Stimulated activated CD8-positive, alpha-beta memory T cell treated with anti-CD3 and anti-CD28 coated beads, Interleukin-7, amount 100 ng/mL, for 4 hours (primary cell): ENCODE data around the gene TMEM63A.

ENCODE experiments used
- DNase-seq, 2 donors: peaks; one replicate each; pipeline ENCODE4 v3.0.0-alpha.2; 2020; ENCODE audit warnings: low read depth in 2 of 2

The TMEM63A gene

DNA sequence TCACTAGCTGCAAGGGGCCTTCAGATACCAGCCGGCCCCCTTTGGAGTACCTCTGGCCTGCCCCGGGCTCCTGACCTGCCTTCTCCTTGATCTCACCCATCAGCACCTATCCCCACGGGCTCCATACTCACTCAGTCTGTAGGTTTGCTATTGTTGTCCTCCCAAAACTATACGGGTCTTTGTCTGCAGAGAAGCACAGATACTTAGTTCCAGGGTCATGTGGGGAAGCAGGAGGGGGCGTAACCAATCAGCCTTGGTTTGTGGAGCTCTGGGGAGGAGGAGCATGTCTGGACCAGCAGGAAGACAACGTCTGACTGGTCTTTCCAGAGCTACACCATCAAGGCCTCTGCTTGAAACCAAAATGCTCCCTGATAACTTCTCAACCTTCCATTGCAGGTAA lies 15.2 kb downstream of the TMEM63A start:
- no peak for DNase-seq

DNA sequence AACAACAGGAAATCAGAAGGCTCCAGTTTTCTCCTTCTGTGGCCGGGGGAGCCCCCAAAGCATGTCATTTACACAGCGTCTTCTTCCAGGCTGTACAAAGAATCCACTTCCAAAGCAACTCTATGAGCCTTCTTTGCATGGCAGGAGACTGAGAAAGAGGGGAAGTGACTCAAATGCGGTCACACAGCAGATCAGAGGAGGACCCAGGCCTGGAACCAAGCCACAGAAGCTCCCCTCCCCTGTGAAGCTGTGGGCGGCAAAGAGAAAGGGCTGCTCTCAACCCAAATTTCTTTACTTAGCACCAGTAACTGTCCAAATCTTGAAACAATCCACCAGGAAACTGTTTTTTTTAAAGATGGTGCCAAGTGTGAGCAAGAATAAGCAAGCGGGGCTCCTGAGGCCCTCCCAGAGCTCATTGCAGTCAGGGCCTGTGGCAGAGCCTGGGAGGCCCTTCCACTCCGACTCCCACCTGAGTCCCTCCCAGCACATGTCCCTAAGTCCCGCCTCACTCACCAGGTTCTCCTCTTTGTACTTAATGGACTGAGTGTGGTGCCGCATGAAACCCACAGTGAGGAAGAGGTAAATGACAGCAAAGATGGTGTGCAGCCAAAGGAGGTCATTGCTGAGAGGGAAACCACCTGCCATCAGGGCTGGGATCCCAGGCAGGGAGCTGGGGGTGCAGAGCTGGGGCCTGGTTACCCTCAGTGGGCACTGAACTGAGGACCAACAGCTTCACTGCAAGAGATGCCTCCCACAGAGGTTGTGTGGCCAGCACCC lies 15.9 kb downstream of the TMEM63A start:
- peak; percentile 72 for DNase-seq

DNA sequence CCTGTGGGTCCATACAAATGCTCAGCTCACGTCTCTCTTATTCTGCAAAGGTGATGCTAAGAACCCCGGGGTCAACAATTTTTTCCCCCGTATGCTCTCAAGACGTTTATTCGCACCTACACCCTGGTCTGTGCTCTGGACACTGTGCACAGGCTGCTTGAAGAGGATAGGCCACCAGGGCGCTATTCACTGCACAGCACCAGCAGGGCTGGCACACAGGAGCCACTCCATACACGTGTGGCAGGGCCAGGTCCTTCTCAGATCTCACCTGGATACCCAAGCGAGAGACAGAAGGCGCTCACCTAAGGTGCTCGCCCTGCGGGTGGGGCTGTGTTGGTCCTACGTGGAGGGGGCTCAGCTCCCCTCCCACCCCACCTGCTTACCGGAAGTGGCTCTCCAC lies 16.7 kb downstream of the TMEM63A start:
- no peak for DNase-seq

DNA sequence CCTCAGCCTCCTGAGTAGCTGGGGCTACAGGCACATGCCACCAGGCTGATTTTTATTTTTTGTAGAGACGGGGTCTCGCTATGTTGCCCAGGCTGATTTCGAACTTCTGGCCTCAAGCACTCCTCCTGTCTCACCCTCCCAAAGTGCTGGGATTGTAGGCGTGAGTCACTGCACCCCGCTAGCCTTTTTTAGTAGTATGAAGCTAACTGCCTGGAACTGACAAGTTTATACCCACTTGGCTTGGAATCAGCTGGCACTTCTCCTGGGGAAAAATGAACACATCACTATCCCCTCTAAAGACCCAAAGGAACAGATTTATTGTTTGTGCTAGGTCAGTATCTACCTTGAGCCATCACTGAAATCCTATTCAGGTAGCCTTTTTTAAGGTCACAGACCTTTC lies 19.0 kb downstream of the TMEM63A start:
- DNase-seq: no peak

DNA sequence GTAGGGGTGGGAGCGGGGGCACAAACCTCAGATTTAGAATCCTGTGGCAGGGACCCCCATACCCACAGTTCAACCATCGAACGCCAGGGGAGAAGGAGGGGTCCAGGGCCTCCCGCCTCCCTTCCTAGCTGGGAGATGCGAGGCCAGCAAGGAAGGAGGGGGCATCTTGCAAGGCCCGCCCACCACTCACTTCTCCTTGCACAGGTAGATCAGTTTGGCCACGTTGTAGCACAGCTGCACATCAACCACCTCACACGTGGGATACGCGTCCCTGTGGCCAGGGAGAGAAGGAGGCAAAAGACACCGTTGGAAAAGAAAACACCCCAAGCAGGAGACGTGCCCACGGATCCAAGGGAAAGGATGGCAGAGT lies 19.6 kb downstream of the TMEM63A start:
- no peak for DNase-seq

DNA sequence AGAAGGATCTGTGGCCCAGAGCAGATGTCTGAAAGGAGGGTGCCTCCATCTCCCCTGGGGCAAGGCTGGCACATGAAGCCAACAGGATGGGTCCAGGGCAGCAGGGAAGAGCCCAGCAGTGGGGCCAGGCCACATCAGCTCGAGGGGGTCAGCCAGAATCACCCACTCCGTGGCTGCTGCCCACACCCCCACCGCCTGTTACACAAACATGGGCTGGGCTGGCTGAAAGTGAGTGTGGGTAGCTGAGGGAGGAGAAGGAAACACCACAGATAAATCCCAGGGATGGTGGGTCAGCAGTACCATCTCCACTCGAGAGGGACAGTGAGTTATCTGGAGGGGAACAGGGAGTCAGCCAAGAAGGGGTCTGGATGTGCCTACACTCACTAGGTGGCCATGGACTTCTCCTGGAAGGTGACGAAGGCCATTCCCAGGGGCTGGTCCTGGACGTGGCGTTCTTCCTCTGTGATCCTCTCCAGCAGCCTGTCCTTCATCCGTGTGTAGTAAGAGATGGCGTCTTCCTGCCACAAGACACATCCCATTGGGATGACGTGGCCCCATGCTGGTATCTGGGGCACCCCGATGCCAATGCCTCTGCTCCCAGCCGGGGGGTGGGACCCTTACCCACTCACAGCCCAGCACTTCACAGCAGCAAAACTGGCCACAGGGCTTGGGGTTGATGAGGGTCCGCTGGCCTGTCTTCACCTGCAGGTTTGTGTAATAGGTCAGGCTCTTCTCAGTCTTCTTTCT lies 20.2 kb downstream of the TMEM63A start:
- no peak for DNase-seq

DNA sequence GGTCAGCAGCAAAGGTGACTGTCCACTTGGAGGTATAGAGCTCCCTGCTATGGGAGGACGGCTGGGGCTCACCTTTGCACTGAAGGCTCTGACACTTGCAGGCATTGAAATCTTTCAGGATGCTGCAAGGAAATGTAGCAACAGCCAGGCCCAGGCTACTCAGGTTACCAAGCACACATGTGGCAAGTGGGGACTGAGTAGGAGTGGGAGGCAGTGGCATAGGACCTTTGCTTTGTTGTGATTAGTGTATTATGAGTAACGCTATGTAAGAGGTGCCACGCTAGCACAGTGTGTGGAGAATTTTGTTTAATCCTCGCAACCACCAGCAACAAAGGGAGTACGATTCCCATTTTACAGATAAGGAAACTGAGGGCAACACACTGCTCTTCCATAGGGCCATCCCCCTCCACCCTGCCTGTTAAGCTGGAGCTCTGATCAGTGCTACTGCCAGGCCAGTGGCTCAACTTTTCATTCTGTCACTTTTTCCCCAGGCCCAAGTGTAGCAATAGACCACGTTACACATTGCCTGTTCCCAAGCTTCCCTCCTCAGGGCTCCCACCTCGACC lies 21.2 kb downstream of the TMEM63A start:
- no peak for DNase-seq

DNA sequence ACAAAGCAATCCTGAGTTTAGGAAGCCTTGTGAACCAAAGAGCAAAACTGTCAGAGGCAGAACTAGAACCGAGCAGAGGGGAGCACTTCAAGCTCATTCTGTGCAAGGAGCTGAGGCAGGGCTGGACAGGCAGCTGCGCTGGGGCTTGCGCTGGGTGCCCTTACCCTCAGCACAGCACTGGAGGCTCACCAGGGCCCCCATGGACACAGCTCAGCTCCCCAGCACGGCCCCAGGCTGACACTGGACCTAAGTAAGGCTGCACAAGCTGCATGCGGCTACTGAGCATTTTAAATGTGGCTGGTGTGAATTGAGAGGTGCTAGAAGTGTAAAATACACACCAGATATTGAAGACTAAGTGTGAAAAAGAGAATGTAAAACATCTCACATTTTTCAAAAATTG lies 22.1 kb downstream of the TMEM63A start:
- no peak for DNase-seq

DNA sequence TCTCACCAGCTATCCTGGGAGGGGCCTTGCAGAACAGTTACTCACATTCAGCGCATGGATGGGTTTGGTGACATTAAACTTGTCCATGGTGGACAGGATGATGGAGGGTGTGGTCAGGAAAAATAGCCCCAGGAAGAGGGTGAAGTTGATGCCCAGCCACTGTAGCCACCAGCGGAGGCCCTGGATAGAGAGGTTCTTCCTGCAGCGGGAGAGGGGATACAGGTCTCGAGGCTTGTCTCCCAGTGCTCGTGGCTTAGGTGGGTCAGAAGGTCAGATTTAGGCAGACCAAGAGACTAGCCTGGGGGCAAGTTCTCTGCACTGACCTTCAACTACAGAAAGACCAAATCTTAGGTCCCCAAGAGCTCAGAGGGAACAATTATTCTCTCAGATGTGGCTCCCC lies 23.0 kb downstream of the TMEM63A start:
- DNase-seq: no peak

DNA sequence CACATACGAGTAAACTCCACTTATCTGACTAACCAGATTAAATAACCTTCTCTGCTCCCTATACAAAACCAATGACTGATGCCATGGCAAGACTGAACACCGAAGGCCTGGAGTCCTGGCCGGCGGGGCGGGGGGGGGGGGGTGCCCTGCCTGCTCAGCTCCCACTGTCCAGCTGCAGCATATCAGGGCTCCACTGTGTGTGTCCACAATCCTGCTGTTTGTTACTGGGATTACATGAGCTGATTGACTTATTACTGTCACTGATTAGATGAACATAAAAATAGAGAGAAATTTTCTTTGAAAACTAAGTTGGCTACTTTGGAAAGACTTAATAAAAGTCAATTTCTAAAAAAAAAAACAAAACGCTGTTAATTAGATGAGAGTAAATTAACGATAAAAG lies 24.9 kb downstream of the TMEM63A start:
- no peak for DNase-seq

DNA sequence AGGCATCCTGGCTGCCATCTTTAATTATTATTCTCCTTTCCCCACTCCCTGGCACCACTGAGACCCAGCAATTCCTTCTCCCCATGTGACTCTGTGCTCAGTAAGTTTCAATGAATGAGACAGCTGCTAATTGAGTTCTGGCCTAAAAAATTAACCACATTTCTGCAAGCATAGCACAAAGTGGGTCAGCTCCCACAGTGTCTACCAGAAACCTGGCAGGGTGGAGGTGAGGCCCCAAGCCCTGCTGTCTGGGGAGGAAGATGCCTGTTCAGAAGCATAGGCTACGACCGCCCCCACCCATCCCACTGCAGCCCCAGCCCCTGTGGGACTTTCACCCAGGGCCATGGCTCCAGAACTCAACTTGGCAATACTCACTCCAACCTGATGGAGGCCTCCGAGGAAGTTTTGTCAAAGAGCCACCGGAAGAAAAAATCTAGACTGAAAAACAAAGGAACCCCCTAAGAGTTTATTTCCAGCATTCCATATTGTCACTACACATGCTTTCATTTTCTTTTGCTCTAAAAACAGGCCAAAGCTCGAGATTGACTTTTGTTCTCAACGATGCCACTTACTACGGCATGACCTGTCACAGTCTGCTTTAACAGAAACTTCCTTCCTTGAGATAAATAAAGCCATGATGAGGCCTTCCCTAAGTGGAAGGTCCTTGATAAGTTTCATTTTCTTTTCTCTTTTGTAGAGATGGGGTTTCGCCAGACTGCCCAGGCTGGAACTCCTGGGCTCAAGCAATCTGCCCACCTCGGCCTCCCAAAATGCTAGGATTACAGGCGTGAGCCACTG lies 26.5 kb downstream of the TMEM63A start:
- DNase-seq: no peak

DNA sequence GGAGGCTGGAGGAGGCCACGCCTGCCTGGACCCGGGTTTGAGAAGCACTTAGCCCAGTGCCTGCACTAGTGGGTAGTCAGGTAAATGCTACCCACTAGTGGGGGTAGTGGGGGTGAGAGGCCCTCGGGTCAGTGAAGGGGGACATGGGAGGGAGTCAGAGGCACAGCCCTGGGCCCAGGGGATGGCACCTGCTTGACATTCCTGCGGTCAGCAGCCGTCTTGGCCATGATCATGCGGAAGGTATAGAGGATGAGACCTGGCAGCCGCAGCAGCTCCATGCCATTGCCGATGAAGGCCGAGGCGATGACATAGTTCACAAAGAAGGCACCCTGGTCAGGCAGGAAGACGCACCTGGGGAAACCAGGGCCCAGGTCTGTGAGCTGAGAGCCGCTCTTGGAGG lies 28.7 kb downstream of the TMEM63A start:
- no peak for DNase-seq

DNA sequence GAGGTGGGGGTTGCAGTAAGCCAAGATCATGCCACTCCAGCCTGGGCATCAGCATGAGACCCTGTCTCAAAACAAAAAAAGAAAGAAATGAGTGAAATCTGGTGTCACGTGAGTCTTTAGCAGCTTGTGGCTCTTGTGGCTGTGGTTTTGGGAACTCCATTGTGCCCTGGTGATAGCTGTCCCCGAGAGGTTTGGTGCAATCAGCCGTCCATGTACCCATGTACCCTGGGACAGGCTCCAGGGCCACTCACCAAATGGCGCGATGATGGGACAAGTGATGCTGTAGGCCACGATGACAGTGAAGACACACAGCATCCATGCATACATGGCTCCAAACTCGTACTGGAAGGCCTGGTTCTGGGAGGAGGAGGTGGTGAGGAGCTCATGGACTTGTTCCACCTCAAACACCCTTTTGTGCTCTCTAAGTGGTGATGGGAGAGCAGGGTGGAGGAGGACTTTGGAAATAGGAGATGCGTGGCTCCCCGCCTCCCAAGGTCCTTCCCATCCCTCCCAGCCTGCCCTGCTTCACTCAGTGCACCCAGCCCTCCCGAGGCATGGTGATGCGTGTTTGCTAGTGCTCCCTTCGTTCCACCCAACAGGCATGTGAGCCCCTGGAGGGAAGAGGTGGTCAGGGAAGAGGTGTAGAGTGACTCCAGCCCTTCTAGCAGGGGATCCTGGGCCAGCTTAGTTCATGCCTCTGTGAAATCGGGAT lies 29.6 kb downstream of the TMEM63A start:
- no peak for DNase-seq

DNA sequence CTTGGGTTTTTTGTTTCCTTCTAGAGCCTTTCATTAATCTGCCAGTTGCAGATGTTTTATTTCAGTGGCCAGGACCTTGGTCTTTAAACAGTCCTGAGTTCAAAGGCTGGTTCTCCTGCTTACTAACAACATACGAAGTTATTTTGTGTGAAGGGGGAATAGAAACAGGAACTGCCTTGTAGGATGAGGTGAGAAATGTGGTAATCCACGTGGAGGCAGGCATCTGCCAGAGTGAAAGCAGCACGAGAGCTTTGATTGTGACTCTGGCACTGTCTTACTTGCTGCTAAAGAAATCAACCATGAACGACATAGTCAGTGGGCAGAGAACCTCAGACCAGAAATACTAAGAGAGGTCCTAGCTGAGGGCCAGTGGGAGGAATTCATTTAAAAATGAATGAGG lies 30.4 kb downstream of the TMEM63A start:
- DNase-seq: no peak

DNA sequence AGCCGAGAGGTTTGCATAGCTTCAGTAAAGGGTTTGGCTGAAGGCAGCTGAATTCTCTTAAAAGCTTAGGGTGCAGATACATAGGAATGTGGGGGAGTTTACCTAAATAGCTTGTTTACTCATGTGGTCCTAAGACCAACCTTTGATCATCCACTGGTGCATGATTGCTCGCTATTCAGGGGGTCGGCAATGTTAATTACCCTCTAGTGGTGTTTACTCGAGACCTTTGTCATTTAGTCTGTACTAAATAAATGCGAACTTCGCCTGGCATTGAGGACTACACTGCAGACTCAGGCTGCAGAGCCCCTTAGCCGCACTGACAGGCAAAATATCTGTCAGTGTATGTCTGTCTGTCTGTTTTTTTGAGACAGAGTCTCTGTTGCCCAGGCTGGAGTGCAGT lies 31.8 kb downstream of the TMEM63A start:
- no peak for DNase-seq

DNA sequence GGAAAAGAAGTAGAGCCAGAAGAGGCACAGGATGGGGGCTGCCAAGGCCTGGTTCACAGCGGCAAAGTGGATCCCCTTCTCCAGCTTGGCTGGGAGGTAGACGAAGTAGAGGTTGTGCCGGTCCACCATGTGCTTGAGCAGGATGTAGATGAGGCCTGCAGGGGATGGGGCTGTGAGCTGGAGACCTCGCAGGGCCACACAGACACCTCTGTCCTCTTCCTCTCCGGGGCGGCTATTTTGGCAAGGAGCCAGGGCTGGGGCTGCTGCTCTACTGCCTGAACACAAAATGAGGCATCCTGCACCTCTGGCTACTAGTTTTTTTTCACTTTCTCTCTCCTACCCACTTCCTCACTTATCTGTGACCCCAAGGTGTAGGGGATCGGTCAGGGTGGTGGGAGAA lies 32.3 kb downstream of the TMEM63A start:
- peak in 1 of 2 donors; percentile 37 for DNase-seq

DNA sequence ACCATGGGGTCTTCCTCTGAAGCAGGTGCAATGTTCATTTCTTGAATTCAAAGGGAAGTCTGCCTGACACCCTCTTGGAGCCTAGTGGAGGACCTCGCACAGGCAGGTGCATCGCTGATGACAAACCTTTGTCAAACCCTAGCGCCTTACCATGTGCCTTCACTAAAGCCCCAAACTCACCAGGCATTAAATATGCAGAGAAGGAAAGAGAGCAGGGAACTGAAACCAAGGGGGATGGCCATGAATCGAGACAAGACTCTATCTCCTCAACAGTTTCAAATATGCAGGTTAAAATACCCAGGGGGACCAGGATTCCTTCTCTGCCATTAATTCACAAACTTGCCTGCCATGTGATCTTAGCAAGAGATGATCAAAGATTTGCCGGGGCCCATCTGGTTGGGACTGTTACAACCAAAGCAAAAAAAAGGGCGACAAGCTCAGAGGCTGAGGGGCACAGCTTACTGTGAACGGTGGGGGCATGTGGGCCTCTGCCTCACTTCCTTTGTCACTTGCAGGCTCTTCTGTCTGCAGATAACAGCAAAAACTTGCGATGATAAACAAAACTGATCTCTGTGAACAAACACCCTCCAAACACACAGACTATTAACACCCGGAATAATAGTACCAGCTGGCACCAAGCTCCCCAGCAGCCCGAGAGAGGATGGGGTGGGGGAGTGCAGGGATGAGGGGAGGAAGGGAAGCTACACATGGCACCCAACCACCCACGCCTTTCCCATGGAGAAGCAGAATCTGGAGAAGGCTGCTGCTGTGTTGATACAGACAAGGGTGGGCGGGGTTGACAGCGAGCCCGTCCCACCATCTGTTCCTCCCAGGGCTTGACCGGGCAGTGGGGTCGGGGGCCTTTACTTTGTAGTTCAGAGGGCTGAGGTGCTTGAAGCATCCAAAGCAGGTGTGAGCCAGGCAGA lies 33.9 kb downstream of the TMEM63A start:
- peak in 1 of 2 donors; percentile 21 for DNase-seq

DNA sequence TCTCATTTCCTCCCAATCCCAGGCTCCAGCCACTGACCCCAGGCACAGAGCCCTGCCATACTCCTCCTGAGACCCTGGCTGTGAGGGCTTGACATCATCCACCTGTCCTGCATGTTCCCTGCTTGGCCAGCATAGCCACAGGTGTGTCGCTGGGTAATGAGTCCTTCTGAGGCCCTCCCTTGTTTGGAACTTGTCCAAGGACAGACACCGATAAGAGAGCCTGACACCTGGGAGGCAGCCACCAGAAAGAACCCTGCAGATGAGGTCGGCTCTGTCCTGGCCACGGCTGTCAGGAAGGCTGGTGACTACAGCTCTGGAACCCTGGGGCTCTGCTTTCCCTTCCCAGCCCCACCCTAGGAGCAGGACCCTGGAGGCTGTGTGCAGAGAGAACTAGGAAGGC lies 34.6 kb downstream of the TMEM63A start:
- DNase-seq: no peak

DNA sequence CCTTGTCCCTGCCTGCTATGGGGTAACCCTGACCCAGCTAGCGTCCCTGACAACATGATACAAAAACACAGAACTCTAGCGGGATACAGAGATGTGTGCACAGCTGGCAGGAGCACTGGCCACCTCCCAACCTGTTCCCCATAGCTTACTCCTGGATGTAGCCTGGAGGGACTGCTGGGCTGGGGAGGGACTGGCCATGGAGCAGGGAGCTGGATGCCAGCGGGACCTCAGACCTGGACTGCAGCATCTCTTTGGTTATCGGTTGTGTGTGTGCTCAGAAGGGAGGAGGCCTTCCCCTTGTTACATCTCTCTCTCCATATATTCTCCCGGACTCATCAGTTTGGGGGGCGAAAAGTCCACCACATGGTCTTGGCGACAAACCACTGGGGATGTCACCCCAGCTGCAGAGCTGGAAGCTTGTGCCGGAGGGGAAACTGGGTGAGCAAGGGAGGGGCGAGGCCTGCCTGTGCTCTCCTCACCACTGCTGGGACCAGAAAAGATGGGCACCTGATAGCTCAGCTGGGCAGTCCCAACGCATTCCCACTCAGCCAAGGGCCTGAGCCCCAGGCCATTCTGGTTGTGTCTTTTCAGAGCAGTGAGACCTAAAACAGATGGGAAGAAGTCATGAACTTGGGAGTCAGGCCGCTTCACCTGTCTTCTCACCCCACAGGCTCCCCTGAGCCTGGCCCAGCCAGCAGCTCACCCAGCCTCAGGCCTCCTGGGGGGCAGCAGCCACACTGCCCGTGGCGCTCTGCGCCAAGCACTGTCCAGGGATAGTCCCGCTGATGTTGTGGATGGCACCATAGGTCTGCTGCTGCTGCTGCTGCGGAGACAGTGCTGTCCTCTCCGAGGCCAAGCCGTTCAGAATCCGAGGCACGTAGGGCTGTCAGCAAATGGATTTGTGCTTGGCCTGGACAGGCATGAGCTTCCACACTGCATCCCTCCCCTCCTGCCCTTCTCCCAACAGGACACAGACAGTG lies 35.6 kb downstream of the TMEM63A start:
- DNase-seq: no peak
